ENCODE results near the gene HPCAL1.

- TF ChIP-seq POLR2AphosphoS5 (IDR thresholded peaks at IDR 0.05; ENCODE audit: low read depth): no peak
- no peak for TF ChIP-seq CTCF (conservative IDR thresholded peaks at IDR 0.05; ENCODE audit: low read depth in 2 of 2)
- TF ChIP-seq CREB1 (CRISPR knock-in tag; IDR thresholded peaks at IDR 0.05; ENCODE audit: low read depth): no peak
- no peak for TF ChIP-seq REST (IDR thresholded peaks at IDR 0.05; ENCODE audit: unreplicated experiment)
- TF ChIP-seq EZH2 (IDR thresholded peaks at IDR 0.05; ENCODE audit: low read depth, unreplicated experiment): no peak
- TF ChIP-seq EZH2phosphoT487 (IDR thresholded peaks at IDR 0.05; ENCODE audit: unreplicated experiment): no peak
- no peak for TF ChIP-seq STAT1 (IDR thresholded peaks at IDR 0.05; ENCODE audit: unreplicated experiment)
Measured at GRCh38 chr2:10377747-10378085, 75.0 kb downstream of the HPCAL1 start.

All from GM23338 (cell line).